Measurements from ENCODE around the gene GLA. TPM values are rescaled to one million over a fixed set of nuclear protein-coding genes. Genes with fewer than 3 reads are reported as not detected.

The GLA gene
- total and polyA plus RNA-seq, 9 of the 15 experiments (the other 6 are each of a cell fraction or from before 2014, with no cell fraction given): 41.7 to 146 (median 73.8) TPM

- no peak for DNase-seq (ENCODE audit: extremely low read depth in 1 of 4, low spot score in 3 of 4)
- Histone ChIP-seq H2AFZ (ENCODE audit: low read depth, low read length) (no peak overlapping the region), H3K27me3 (ENCODE audit: control insufficient read depth in 2 of 2, insufficient read depth in 2 of 2, low read length in 2 of 2) (no peaks in the 10 kb centered on the region), H3K9me1 (ENCODE audit: control insufficient read depth, insufficient read depth, low read length) (no peaks in the 10 kb centered on the region), H3K4me1 (replicated peaks in 1 of 2; ENCODE audit: control insufficient read depth in 2 of 2, insufficient read depth in 2 of 2, low read length in 2 of 2) (no peaks in the 10 kb centered on the region), H3K9ac (ENCODE audit: insufficient read depth in 1 of 2, low read depth in 2 of 2, low read length in 2 of 2) (no peak overlapping the region), H3K79me2 (ENCODE audit: control insufficient read depth, insufficient read depth, low read length) (no peaks in the 10 kb centered on the region), H3K4me2 (ENCODE audit: insufficient read depth, low read length) (no peak overlapping the region), H3K4me3 (no peak overlapping the region), H4K20me1 (replicated peaks; ENCODE audit: control insufficient read depth, insufficient read depth, low read length) (no peaks in the 10 kb centered on the region), H3K27ac (ENCODE audit: extremely low read depth, low read depth, low read length) (no peak overlapping the region), H3K9me3 (replicated peaks; ENCODE audit: control insufficient read depth, insufficient read depth, low read depth, low read length) (no peaks in the 10 kb centered on the region), H3K36me3 (ENCODE audit: control insufficient read depth, insufficient read depth, low read length) (no peaks in the 10 kb centered on the region)
- in situ Hi-C loops (cut with MboI) (no loop called here), intact Hi-C loops (cut with micrococcal nuclease) (no loop called here)
- CTCF ChIA-PET (ENCODE audit: low intra/inter-chr PET ratio): no interaction called here
- TF ChIP-seq SETDB1 (IDR thresholded peaks at IDR 0.05; ENCODE audit: low read length) (no peak), ZNF507 (tag; conservative IDR thresholded peaks at IDR 0.05) (no peak), HLTF (IDR thresholded peaks at IDR 0.05) (no peak), FIP1L1 (IDR thresholded peaks at IDR 0.05; ENCODE audit: low read depth, low read length, poor library complexity, severe bottlenecking) (no peak), STAG1 (CRISPR knock-in tag; IDR thresholded peaks at IDR 0.05; ENCODE audit: borderline replicate concordance) (no peak), ZNF143 (CRISPR knock-in tag; IDR thresholded peaks at IDR 0.05) (no peak), RBFOX2 (IDR thresholded peaks at IDR 0.05; ENCODE audit: low read depth, low read length) (no peak), NFIC (IDR thresholded peaks at IDR 0.05) (no peak), ZZZ3 (IDR thresholded peaks at IDR 0.05) (no peak), ZNF398 (CRISPR knock-in tag; IDR thresholded peaks at IDR 0.05) (no peak), GTF3C2 (IDR thresholded peaks at IDR 0.05; ENCODE audit: borderline replicate concordance, extremely low read depth, insufficient read length) (no peak), THRAP3 (IDR thresholded peaks at IDR 0.05; ENCODE audit: borderline replicate concordance) (no peak), XRCC5 (IDR thresholded peaks at IDR 0.05; ENCODE audit: low read depth, low read length) (no peak), YY1 (IDR thresholded peaks at IDR 0.05; ENCODE audit: borderline replicate concordance in 1 of 3, control insufficient read depth in 1 of 3, extremely low read depth in 1 of 3, insufficient read depth in 3 of 3, insufficient read length in 1 of 3, insufficient replicate concordance in 2 of 3, low read depth in 1 of 3, low read length in 2 of 3) (no peak), WHSC1 (IDR thresholded peaks at IDR 0.05; ENCODE audit: low read length) (no peak), ASH1L (IDR thresholded peaks at IDR 0.05; ENCODE audit: borderline replicate concordance, low read depth, partially characterized antibody) (no peak), CCAR2 (IDR thresholded peaks at IDR 0.05; ENCODE audit: low read depth, low read length) (no peak)
- WGBS (ENCODE audit: insufficient coverage, low coverage, missing lambda C conversion rate): 14% methylated on average over 2 of the region's 2 CpGs
- POLR2A ChIA-PET: interaction anchor here (0.7 kb wide), 1 partner anchor 668 kb away, joined by 3 read pairs; no protein-coding TSS in a partner anchor
- no peak for FAIRE-seq
- ATAC-seq: no peak
- no TSS peak for BruUV-seq (replicated peaks)
Observed at GRCh38 chrX:101442085-101442484, 34.4 kb upstream of the GLA start.

All from K562 (cell line).